Effector CD4-positive, alpha-beta T cell (primary cell): ENCODE measurements around the gene PRKCH.
A peak's percentile ranks its signal among the peaks of the same experiment; 100 is the strongest.

Experiments
- DNase-seq: peaks from one replicate; pipeline ENCODE4 v3.0.0-alpha.2; 2020

The PRKCH gene

GRCh38 chr14:61494018-61494417, 172.6 kb downstream of the PRKCH start:
- DNase-seq = no peak

GRCh38 chr14:61495809-61496208, 174.4 kb downstream of the PRKCH start:
- no peak for DNase-seq

GRCh38 chr14:61498303-61498702, 176.9 kb downstream of the PRKCH start:
- DNase-seq = no peak

- no peak for DNase-seq
These were observed 177.4 kb downstream of the PRKCH start for GRCh38 chr14:61498811-61499210.

GRCh38 chr14:61499991-61500390, 178.6 kb downstream of the PRKCH start:
- no peak for DNase-seq

- DNase-seq = no peak
These were observed 180.5 kb downstream of the PRKCH start for GRCh38 chr14:61501714-61502458.

GRCh38 chr14:61502459-61503093, 181.2 kb downstream of the PRKCH start:
- no peak for DNase-seq

GRCh38 chr14:61503167-61503801, 181.9 kb downstream of the PRKCH start:
- peak; percentile 53 for DNase-seq

GRCh38 chr14:61504901-61505300, 183.5 kb downstream of the PRKCH start:
- no peak for DNase-seq

- DNase-seq = no peak
These were observed 184.7 kb downstream of the PRKCH start for GRCh38 chr14:61505815-61506809.

- DNase-seq = no peak
These were observed 187.1 kb downstream of the PRKCH start for GRCh38 chr14:61508526-61508925.

GRCh38 chr14:61510736-61511557, 189.6 kb downstream of the PRKCH start:
- DNase-seq = no peak

- no peak for DNase-seq
These were observed 190.2 kb downstream of the PRKCH start for GRCh38 chr14:61511558-61511948.

- no peak for DNase-seq
These were observed 190.9 kb downstream of the PRKCH start for GRCh38 chr14:61512026-61512834.

GRCh38 chr14:61513986-61514830, 192.8 kb downstream of the PRKCH start:
- no peak for DNase-seq

GRCh38 chr14:61514927-61515326, 193.5 kb downstream of the PRKCH start:
- DNase-seq = no peak

GRCh38 chr14:61515436-61516117, 194.2 kb downstream of the PRKCH start:
- no peak for DNase-seq

- DNase-seq = no peak
These were observed 194.9 kb downstream of the PRKCH start for GRCh38 chr14:61516118-61516743.
